ENCODE data around the gene DNMT3A.
A peak's percentile ranks its signal among the peaks of the same experiment; 100 is the strongest.
"Not testable (repeated sequence)": the region's sequence is repeated elsewhere in the genome, so short reads cannot be mapped to it uniquely, and the experiment has no call there.

Gene DNMT3A

DNA sequence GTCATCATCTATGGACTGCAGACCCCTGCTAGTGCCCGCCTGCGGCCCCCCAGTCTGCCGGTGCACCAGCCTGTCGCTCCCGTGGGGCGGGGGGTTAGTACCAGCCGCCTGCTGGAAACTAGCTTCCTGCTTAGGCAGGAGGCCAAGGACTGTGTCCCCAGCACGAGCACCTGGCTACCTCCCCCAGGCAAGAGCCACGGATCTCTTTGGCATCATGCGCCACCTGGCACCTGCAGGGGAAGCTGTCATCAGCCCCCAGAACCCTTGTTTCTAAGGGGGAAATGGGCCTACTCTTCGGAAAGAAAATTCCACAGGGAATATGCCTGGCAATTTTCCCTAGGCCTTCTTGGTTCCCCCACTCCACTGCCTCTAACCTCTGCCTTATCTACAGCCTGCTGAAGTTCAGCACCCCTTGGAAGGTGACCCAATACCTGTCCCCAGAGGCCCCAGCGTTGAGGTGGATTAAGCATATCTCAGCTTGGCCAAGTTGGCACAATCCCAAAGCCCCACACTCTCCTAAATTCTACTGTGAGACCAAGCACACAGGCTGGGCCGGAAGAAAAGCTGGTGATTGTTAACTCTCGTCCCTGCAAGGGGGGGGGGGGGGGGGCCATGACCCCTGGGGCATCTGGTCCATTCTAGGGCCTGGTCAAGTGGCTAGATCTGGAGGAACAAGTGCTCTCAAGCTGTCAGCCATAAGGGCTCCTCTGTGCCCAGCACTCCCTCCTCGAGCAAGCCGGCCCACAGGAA, 111.4 kb downstream of the DNMT3A start:
- DNase-seq: peak in 1 of 2 experiments; percentile 31

DNA sequence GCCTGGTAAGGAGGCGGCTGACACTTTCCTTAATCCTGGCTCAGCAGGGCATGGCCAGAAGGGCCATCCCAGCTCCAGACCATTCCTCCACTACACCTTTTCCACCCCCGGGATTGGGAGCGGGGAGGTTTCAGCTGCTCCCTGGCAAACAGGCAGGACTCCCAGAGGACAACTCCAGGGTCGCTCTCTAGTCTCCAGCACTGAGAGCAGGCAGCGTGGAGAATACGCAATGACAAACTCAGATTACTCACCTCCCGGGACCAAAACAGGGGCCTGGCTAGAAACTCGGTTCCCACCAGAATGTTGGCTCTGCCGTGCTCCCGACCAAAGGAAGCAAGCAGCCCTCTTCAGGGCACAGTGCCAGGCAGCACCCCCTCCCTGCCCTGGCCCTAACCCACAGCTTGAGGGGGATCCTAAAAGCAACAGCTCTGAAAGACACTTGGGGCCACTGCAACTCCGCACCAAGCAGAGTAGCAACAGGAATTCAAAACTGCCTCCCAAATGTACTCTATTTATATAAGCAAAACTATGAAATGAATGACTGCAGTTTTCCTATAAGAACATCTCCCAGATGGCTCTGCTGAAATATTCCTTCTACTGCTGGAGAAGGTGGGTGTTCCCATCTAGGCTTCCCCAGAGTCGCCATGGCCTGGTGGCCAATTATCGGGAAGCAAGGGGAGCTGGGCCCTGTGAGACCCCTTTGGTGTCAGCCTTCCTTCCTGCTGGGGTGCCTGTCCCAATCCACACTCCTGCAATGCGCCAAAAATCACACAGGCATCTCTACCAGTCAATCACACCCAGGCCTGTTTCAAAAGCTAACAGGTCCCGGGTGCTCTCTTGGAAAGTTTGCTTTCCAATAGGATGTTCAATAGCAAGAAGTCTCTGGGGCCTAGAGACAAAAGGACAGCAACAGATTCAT, 112.2 kb downstream of the DNMT3A start:
- DNase-seq: peak in 1 of 2 experiments; percentile 29

DNA sequence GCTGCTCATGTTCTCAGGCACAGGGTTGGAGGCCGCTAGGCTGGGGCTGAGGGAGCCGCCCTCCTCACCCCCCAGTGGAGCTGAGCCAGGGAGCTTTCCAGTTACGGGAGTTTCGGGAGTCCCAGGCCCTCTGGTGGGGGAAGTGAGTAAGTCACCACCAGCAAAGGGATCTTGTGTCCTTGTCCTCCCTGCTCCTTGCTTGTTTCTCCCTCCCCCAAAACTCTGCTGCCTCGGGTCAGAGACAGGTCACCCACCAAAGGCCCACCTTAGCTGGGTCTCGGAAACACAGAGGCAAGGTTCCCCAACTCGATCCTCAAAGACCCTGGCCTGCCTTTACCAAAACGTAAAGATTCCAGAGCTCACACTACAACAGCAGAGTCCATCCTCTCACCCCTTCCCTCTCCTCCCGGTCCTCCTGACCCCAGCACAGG, 112.9 kb downstream of the DNMT3A start:
- peak; percentile 56 to 84 for DNase-seq

DNA sequence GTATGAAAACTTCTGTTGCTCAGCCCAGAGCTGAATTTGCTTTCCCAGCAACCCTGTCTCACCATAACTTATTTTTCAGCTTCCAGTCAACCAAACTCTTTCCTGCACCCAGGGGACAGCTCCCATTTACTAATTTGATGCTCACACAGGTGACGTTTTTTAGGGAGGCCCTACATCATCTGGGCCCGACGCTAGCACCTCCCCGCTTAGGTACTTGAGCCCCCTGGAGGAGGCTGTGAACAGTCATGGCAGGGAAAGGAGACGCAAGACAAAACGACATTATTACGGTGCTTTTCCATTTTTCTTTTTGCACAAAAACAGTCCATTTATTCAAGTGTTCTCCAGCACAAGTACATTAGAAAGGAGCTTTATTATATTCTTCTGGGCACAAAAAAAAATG, 114.1 kb downstream of the DNMT3A start:
- no peak for DNase-seq

DNA sequence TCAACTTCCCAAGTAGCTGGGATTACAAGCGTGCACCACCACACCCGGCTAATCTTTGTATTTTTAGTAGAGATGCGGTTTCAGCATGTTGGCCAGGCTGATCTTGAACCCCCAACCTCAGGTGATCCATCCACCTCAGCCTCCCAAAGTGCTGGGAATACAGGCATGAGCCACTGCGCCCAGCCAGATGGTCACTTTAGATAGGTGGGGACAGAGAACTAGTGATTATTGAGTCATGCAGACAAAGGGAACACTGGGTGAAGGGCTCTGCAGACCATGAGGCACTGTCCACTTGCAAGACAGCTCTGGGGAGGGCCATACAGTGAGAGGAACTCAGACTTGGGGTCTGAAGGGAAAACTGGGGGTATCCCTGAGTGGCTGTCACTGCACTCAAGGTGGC, 114.9 kb downstream of the DNMT3A start:
- no peak for DNase-seq

DNA sequence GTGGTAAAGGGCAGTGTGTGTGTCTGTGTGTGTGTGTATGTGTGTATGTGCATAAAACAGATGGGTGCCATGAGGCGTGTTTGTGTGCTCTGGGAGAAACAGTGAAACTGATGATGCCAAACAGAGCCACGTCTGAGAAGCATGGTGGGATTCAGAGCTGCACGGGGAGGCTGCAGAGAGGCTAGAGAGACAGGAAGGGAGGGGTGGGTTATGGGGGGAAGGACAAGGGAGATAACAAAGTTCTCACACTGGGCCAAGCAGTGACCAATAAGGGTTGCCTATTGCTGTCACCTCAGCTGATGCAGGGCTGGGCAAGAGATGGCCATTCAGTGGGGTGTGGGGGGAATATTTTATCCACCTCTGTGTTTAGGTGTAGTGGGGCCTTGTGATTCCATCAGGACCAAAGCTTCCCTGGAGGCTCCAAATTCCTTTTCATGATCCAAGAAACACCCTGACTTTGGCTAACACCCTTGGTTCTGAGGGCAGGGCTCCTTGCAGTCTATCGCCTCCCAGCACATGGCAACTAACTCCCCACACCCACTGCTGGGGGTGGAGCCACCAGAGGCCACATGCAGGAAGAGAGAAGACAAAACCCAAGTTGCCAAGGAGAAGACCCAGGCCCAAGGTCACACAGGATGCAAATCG, 119.1 kb downstream of the DNMT3A start:
- DNase-seq: no peak

DNA sequence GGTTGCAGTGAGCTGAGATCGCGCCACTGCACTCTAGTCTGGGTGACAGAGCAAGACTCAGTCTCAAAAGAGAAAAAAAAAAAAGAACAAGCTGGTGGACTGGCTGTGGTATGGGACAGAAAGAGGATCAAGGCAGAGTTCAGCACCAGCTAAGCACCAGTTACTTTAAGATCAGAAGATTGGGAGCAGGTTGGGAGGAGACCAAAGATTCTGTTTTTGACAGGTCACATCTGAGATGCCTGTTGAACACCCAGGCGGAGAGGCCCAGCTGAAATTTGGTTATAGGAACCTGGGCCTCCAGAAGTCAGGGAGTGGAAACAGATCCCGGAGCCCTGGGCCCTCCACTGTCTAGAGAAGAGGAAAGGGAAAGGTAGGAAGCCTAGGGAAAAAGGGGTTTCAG, 120.1 kb downstream of the DNMT3A start:
- no peak for DNase-seq

DNA sequence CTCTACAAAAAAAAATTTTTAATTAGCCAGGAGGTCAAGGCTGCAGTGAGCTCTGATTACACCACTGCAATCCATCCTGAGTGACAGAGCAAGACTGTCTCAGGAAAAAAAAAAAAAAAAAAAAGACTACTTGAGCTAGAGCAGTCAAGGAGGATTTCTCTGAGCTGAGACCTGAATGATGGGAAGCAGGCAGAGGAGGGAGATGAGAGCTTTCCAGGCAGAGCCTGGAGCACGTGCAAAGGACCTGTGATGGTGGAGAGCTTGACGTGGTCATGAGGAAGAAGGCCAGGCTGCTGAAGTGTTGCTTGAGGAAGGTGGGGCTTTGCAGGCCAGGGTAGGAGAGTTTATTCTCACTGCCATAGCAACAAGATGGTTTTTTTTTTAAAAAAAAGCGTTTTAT, 121.4 kb downstream of the DNMT3A start:
- no peak for DNase-seq

DNA sequence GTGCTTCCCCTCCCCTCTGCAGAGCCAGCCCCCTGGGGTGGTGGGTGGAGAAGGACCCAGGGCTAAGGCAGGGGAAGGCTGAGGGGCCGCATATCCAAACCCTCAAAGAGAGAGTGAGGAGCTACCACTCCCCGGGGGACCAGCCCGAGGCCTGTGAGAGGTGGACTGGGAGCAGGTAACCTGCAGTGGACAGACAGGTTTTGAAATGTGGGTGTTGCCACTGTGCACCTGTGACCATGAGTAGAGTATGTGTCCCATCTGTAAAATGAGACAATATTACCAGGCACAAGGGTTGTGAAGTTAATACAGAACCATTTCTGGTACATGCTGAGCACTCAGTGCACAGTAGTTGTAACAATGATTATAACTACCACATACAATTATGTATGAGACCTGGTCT, 122.1 kb downstream of the DNMT3A start:
- no peak for DNase-seq

DNA sequence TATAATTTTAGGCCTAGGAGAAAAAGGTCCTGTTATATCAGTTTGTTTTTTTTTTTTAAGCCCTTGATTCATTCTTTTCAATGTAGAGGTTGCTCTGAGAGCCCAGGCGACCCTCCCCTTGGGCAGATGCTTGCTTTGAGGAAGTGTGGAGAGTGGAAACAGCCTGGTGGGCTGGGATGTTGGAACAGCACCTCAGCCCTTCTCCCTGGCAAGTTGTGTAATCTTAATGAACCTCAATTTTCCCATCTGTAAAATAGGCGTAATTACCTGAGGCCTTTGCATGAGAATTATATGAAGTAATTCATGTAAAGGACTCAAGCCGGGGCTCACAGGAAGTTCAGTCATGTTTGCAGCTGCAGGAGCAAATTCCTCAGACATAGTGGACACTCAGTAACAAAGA, 123.6 kb downstream of the DNMT3A start:
- no peak for DNase-seq

DNA sequence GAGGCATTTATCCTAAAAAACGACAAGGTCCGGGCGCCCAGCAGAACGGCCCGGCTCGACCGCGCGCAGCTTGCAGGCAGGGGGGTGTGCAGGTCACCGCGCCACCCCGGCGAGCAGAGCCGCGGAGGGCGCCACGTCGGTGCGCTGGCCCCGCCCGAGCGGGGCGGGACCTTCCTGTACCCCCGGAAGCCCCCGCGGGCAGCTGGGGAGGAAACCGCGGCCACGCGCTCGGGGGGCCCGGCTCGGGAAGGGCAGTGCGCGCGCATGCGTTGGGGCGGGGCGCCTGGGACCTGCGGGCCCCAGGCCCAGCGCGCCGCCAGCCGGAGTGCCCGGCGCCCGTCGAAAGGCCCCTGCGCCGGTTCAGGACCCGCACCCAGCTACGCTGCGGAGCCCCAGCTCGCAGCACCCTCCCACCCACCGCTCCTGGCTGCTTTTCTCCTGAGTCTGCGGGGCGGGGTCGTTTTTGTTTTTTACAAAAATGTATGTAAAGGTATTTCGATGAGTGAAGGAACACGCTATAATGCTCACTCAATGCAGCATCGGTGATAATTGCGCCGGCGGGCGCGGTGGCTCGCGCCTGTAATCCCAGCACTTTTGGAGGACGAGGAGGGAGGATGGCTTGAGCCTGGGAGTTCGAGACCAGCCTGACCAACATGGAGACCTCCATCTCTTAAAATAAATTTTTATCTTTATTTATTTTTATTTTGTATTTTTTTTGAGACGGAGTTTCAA, 125.6 kb downstream of the DNMT3A start:
- DNase-seq: no peak

DNA sequence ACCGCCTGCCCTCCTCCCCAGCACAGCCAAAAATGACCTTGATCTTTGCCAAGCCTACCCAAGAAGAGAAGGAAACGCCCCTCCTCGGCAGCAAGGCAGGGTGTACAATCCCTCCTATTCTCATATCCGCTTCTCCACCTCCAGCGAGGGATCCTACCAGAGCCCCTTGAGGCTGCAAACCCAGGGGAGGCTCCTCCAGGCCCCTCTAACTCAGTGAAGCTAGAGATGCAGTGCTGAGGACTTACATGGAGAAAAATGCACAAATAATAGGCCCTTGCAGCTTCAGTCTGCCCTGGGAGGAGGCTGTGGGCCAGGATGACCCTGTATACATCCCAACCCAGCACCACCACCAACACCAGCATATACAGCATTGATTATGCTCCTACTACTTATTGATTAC, 126.5 kb downstream of the DNMT3A start:
- no peak for DNase-seq

DNA sequence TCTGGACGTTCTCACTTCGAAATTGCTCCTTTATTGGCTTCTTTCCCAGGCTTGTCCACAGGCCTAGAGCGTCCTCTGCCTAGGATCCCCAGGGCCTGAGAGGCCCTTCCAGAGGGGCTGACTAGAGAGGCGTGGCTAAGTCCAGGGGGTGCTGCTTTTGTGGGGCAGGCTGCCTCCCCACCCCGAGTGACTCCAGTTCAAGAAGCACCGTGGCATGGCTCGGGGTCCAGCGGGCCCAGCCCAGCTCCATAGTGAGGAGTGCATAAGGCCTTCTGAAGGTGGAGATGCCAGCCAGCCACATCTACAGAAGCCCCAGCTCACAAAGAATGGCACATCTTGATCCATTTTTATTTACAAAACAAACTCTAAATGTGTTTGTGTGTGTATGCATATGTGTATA, 128.5 kb downstream of the DNMT3A start:
- DNase-seq: no peak

DNA sequence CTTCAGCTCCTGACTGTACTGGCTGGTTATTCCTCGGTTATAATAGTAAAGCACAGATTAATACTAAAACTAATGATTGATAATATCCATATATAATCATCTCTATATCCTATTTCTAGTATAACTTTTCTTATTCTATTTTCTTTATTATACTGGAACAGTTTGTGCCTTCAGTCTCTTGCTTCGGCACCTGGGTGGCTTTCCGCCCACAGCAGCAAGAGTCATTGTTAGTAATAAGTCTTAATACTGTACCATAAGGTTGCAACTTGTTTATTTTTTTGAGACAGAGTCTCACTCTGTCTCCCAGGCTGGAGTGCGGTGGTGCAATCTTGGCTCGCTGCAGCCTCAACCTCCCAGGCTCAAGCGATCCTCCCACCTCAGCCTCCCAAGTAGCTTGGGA, 130.8 kb downstream of the DNMT3A start:
- not testable (repeated sequence) for DNase-seq

DNA sequence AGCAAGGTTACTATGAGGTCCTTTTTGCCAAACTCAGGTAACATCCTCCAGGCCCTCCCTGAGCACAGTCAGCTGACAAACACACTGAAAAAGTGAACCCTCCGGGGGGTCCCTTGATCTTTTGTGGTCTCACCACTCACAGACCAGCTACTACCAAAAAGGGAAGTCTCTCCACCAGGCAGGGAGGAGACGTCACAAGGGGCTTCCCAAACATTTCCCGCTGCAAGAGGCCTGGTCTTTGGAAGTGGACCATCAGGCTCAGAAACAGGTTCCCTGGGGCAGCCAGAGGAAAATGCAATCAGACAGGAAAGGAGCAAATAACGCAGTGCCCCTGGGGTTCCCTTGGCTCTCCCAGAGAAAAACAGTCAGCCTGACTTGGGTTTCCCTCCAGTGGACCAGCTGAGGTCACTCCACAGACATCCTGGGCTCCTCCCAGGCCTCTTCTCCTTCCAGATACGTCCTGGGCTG, 134.6 kb downstream of the DNMT3A start:
- DNase-seq: no peak

DNA sequence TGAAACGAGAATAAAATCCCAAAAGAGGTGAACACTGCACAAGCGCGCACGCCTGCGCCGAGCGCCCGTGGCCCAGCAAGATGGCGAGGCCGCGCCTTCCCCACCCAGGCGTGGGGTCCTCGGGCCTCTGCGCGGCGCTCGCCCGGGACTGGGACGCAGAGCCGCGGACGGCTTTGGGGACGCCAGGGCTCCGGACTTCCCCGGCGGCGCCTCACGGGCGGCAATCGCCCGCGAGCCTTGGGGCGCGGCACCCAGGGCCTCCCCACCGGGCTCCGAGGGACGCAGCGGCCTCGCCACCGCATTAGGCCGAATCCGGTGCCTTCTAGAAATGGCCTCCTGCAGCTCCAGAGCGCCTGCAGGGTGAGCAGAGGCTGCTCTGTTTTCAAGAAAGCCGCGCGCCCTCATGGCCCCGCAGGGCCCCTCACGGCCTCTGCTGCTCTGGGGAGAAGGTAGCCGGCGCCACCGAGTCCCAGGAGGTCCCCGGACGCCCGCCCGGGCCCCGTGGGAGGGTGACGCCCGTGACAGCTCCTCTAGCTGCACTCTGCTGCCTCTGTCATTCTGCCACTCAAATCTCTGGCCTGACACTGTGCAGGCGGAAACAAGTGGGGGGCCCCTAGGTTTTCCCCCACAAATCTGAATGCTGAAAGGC, 137.4 kb downstream of the DNMT3A start:
- DNase-seq: no peak

DNA sequence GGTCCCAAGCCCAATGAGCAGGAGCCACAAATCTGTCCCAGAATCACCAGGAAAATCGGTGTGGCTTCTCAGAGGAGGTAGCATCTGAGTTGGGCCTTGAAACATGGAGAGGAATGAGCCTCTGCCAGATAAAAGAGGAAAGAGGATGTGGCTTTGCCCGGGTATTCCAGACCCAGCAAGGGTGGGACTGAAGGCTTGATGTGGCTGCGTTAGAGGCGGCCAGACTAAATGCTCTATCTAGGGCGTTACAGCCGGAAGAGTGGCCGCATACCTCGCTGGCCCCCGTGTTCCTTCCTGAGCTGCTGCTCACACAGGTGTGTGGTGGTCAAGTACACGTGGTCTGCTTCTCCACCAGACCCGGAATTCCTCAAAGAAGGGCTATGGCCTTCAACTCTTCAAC, 139.4 kb downstream of the DNMT3A start:
- no peak for DNase-seq

DNA sequence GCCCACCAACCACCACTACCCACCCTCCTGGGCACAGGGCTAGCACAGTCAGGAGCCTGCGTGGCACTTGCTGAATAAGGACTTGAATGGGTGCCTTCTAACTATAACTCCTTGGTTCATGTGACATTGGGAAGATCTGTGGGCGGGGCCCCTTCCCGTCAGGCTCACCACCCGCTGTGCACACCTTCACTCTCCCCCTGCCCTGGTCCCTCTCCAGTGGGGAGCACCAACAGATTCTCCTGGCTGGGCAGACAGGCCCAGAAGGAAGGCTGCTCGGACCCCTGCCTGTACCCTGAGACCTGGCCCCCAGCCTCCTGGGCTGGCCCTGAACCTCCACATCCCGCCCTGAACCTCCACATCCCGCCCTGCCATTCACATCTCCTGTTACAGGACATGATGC, 139.9 kb downstream of the DNMT3A start:
- no peak for DNase-seq

DNA sequence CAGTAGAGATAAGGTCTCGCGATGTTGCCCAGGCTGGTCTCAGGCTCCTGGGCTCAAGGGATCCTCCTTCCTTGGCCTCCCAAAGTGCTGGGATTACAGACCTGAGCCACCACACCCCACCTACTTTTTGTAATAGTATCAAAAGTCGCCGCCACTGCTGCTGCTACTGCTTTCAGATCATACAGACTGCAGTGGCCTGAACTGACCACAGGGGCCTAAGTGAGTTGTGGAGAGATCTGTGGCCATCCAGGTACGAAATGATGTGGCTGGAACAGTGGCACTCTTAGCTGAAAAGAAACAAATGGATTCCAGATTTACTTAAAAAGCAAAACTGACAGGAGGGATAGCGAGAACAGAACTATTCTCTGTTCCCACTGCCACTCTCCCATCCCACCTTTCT, 140.5 kb downstream of the DNMT3A start:
- no peak for DNase-seq

DNA sequence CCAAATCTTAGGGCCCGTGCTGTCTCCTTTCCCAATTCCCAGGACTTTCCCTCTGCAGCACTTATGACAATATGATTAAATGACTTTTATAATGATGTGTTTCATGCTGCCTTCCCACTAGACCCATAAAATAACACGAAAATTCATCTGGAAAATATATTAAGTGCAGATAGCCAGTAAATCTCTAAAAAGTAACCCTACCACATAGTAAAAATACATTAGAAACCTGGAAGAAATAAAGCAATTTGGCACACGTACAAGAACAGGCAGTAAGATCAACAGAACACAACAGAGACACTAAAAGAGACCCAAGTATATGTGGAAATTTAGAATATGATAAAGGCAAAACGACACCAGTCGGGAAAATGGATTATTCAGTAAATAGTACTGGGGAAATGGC, 143.1 kb downstream of the DNMT3A start:
- no peak for DNase-seq

DNA sequence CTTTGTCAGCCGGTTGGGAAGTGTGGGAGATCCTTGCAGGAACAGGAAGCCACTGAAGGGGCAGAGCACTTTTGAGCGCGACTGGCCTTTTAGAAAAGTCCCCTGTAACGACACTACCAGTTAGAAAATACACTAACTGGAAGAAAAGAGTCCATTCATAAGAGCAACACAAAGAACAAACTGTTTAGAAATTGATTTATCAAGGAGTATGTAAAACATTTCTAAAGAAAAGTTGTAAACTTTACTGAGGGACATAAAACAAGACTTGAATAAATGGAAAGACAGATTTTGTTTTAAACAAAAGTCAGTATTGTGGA, 143.6 kb downstream of the DNMT3A start:
- no peak for DNase-seq

Data from NCI-H446 (cell line).